Right lobe of liver (tissue), 6 donors: ENCODE data around the gene ARMC2. TPM values are rescaled to one million over a fixed set of nuclear protein-coding genes. Genes with fewer than 3 reads are reported as not detected.
"Not testable (repeated sequence)": the region's sequence is repeated elsewhere in the genome, so short reads cannot be mapped to it uniquely, and the experiment has no call there.

ENCODE experiments used
- ATAC-seq, 4 donors: fragments of 200-7000 bp; cut with Tn5 transposase; one replicate each; pipeline ENCODE4 v1.9.1; 2020; ENCODE audit warnings: mild to moderate bottlenecking in 4 of 4, moderate library complexity in 4 of 4
- DNase-seq, 3 donors: peaks; one replicate each; pipeline ENCODE4 v3.0.0-alpha.2; 2020
- H3K27ac ChIP-seq, 3 donors: fragments of 200-600 bp; one replicate each; pipeline ENCODE4 v1.8.0; 2022
- H3K27me3 ChIP-seq, 2 donors: fragments of 200-600 bp; one replicate each; pipeline ENCODE4 v1.8.0; 2022
- H3K36me3 ChIP-seq, 4 donors: fragments of 200-600 bp; sonication (generic) in 1 of 4; one replicate each; pipeline versions ENCODE4 v1.5.1 to v1.8.0; 2017 to 2022; ENCODE audit warnings: control low read depth in 1 of 4
- H3K4me1 ChIP-seq, 4 donors: fragments of 200-600 bp; sonication (generic) in 1 of 4; one replicate each; pipeline versions ENCODE4 v1.5.1 to v1.8.0; 2017 to 2022; ENCODE audit warnings: control low read depth in 1 of 4
- H3K4me3 ChIP-seq, 3 donors: fragments of 200-600 bp; one replicate each; pipeline ENCODE4 v1.8.0; 2022
- H3K9me3 ChIP-seq, 4 donors: fragments of 200-600 bp; sonication (generic) in 1 of 4; one replicate each; pipeline versions ENCODE4 v1.5.1 to v1.8.0; 2017 to 2022; ENCODE audit warnings: control low read depth in 1 of 4
- POLR2A ChIP-seq: fragments of 450-650 bp; IDR thresholded peaks from one replicate; pipeline ENCODE4 v1.6.1; 2017; ENCODE audit warnings: antibody characterized with exemption, mild to moderate bottlenecking
- WGBS: methylation state at CpG from one replicate; pipeline ENCODE4 v1.1.6; 2018; ENCODE audit warnings: low coverage, low lambda C conversion rate; ENCODE audit not compliant: insufficient coverage; ENCODE audit errors: missing lambda C conversion rate; 5-methylcytosine and 5-hydroxymethylcytosine counted together
- intact Hi-C, 2 donors: fragments of 100-400 bp; cut with DNase I; formaldehyde crosslinking; loops; one replicate each; pipeline versions ENCODE4 v1.11.2 to v1.14.1; 2022
- total RNA-seq, 6 experiments: library from RNA; depleted of rRNA in 2 of 6; stranded (reverse); fragments of >200 nt in 2 of 6; fragmentation: NEBNext Ultra II Directional in 3 of 6; extraction: Animal tissue kit (Norgen Biotek cat#: 25700) in 3 of 6; gene quantifications; one replicate each; pipeline versions ENCODE4 v1.1.0 to v1.2.4, GENCODE V29; 2016 to 2023
- TF ChIP-seq, protein P1 (sequence below), 4 donors: fragments of 200-600 bp in 3 of 4; fragments of 450-650 bp in 1 of 4; IDR thresholded peaks; one replicate each; pipeline versions ENCODE4 v1.5.1 to v1.8.0; 2016 to 2022; ENCODE audit warnings: antibody characterized with exemption in 4 of 4, mild to moderate bottlenecking in 2 of 4
- donor health status: DM: no; HTN: yes; CAD: no.
- donor health status: DM: no; HTN: no; CAD: no.
- donor health status: DM: no; HTN: no; CAD: no.
- donor health status: DM: no; HTN: yes; CAD: no.
- donor health status: DM: no; HTN: yes; CAD: no.

ARMC2 gene
- total RNA-seq, 6 experiments from 2014 or later = 0.86 to 1.9 (median 1.0) TPM

DNA sequence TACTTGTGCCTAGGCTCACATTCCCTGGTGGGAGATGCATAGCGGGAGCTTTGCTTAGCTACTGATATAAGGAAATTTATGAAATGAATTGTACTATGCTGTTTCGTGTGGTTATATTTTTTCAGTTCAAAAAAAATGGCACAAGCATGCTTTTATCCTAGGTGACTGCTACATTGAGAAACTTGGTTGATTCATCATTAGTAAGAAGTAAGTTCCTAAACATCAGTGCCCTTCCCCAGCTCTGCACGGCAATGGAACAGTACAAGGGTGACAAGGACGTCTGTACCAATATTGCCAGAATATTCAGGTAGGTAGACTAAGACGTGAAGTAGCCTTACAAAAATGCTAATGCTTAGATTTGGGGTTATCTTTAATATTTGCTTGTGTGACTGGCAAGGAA, 79.7 kb downstream of the ARMC2 start:
- TF ChIP-seq, protein P1, sequence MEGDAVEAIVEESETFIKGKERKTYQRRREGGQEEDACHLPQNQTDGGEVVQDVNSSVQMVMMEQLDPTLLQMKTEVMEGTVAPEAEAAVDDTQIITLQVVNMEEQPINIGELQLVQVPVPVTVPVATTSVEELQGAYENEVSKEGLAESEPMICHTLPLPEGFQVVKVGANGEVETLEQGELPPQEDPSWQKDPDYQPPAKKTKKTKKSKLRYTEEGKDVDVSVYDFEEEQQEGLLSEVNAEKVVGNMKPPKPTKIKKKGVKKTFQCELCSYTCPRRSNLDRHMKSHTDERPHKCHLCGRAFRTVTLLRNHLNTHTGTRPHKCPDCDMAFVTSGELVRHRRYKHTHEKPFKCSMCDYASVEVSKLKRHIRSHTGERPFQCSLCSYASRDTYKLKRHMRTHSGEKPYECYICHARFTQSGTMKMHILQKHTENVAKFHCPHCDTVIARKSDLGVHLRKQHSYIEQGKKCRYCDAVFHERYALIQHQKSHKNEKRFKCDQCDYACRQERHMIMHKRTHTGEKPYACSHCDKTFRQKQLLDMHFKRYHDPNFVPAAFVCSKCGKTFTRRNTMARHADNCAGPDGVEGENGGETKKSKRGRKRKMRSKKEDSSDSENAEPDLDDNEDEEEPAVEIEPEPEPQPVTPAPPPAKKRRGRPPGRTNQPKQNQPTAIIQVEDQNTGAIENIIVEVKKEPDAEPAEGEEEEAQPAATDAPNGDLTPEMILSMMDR (IDR thresholded peaks at IDR 0.05) = no peak
- TF ChIP-seq POLR2A = no peak
- intact Hi-C loops = no loop called here
- Histone ChIP-seq H3K9me3 (no peaks in the 10 kb centered on the region), H3K4me1 (no peaks in the 10 kb centered on the region), H3K36me3 (no peaks in the 10 kb centered on the region), H3K27ac (no peak overlapping the region), H3K27me3 (no peaks in the 10 kb centered on the region), H3K4me3 (no peak overlapping the region)
- WGBS = 73% methylated on average over 5 of the region's 5 CpGs
- ATAC-seq (no peak), DNase-seq (no peak)

DNA sequence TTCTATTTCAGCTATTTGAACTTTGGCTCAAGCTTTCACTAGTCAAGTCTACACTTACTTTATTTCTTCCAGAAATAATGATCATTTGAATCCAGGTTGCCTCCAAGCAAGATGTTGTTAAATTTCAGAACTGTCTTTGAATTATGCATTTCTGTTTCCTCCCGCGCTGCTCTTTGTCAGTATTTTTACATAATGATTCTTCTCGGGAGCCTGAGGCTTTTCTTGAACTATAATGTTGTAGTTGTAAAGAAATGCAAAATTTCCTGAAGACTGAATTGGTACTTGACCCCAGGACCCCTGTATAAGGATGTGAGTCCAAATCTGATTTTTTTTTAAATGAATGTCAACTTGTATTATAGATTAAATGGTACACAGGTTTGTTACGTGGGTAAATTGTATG, 80.4 kb downstream of the ARMC2 start:
- H3K4me3 ChIP-seq = no peak overlapping the region
- intact Hi-C loops = no loop called here
- no peak for ATAC-seq

DNA sequence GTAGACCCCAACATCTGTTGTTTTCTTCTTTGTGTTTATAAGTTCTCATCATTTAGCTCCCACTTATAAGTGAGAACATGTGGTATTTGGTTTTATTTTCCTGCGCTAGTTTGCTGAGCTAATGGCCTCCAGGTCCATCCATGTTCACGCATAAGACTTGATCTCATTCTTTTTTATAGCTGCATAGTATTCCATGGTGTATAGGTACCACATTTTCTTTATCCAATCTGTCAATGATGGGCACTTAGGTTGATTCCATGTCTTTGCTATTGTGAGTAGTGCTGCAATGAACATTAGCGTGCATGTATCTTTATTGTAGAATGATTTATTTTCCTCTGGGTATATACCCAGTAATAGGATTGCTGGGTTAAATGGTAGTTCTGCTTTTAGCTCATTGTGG, 82.9 kb downstream of the ARMC2 start:
- ATAC-seq, H3K9me3 ChIP-seq, DNase-seq, intact Hi-C loops, H3K4me1 ChIP-seq, H3K36me3 ChIP-seq, H3K27ac ChIP-seq, H3K4me3 ChIP-seq, H3K27me3 ChIP-seq: not testable (repeated sequence)
- WGBS = 91% methylated on average over 3 of the region's 3 CpGs

More for the DNA sequence above, 80.4 kb downstream of the ARMC2 start:
- WGBS = 88% methylated on average over 4 of the region's 4 CpGs
- Histone ChIP-seq H3K4me1 (no peaks in the 10 kb centered on the region), H3K9me3 (no peaks in the 10 kb centered on the region), H3K27me3 (no peaks in the 10 kb centered on the region), H3K27ac (no peak overlapping the region), H3K36me3 (no peaks in the 10 kb centered on the region)
- no peak for DNase-seq
- no peak for TF ChIP-seq POLR2A
- TF ChIP-seq, protein P1 (IDR thresholded peaks at IDR 0.05) = no peak

DNA sequence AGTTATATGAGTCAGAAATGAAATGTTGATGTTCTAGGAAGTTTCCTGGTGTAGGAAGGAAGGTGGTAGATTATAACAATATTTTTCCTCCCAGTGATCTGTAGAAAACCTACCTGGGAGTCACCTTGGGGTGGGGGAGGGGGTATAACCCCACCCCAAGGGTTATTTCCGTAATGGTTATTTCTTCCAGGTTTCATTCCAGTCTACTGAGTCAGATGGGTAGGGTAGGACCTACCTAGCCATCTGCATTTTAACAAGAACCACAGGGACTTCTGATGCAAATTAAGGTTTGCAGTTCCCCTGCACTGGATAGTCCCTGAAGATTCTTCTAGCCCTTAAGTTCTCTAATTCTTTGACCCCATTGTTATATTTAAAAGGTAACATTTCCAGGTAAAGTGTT, 88.9 kb downstream of the ARMC2 start:
- TF ChIP-seq, protein P1 (IDR thresholded peaks at IDR 0.05) = no peak
- no peak for TF ChIP-seq POLR2A
- no peak for ATAC-seq
- Histone ChIP-seq H3K27me3 (no peaks in the 10 kb centered on the region), H3K4me1 (no peaks in the 10 kb centered on the region), H3K9me3 (no peaks in the 10 kb centered on the region), H3K27ac (no peak overlapping the region), H3K36me3 (no peaks in the 10 kb centered on the region), H3K4me3 (no peak overlapping the region)
- 88% methylated on average over 1 of the region's 1 CpG for WGBS
- intact Hi-C loops = no loop called here
- no peak for DNase-seq

DNA sequence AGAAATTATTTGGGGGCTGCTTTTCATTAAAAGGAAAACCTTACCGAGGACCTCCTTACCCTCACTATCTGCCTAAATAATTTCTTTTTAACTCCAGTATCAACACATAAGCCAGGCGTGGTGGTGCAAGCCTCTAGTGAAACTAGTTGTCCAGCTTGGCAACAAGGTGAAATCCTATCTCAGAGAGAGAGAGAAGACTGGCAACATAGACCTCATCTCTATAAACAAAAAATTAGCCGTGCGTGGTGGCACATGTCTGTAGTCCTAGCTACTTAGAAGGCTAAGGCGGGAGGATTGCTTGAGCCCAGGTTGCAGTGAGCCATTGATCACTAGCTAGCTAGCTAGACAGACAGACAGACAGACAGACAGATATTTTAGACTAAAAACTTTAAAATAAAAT, 92.5 kb downstream of the ARMC2 start:
- TF ChIP-seq POLR2A = no peak
- TF ChIP-seq, protein P1 (IDR thresholded peaks at IDR 0.05) = no peak
- WGBS = 92% methylated on average over 5 of the region's 5 CpGs
- no peak for ATAC-seq
- no peak overlapping the region for H3K4me3 ChIP-seq
- no peak for DNase-seq
- no peaks in the 10 kb centered on the region for H3K9me3 ChIP-seq
- H3K27me3 ChIP-seq = no peaks in the 10 kb centered on the region
- peaks cover 0 to 8% (median 0%) of the 10 kb centered on the region in 4 donors for H3K4me1 ChIP-seq
- intact Hi-C loops = no loop called here
- no peaks in the 10 kb centered on the region for H3K36me3 ChIP-seq
- no peak overlapping the region for H3K27ac ChIP-seq
